Frontal cortex (tissue), 4 donors: ENCODE measurements around the gene ZDHHC11B. TPM values are rescaled to one million over a fixed set of nuclear protein-coding genes. Genes with fewer than 3 reads are reported as not detected.
"Not testable (repeated sequence)": the region's sequence is repeated elsewhere in the genome, so short reads cannot be mapped to it uniquely, and the experiment has no call there.

ENCODE experiments used
- DNase-seq, 2 donors: peaks; one replicate each; pipeline ENCODE4 v3.0.0; 2012; ENCODE audit warnings: low spot score in 2 of 2
- FAIRE-seq: peaks from 2 replicates; lab custom pipeline; 2012; peaks lifted over from hg19 to GRCh38; lab: Jason Lieb, UNC
- total RNA-seq: library from RNA; depleted of rRNA; stranded (reverse); fragments of >200 nt; gene quantifications from one replicate; pipeline ENCODE4 v1.2.3, GENCODE V29; 2014
- donor health status: control.
- donor health status: control.
- donor health status: control.

Gene ZDHHC11B
- 4.5 TPM for total RNA-seq

GRCh38 chr5:784428-785177, at the start of gene ZDHHC11B:
TSS of gene ZDHHC11B (minus strand) at chr5:784729. CDS start at chr5:766919, 17,810 bp downstream.
- not testable (repeated sequence) for FAIRE-seq
- DNase-seq: peak; percentile 80 to 84

GRCh38 chr5:834013-834412, 49.5 kb upstream of the ZDHHC11B start:
- not testable (repeated sequence) for DNase-seq, FAIRE-seq

GRCh38 chr5:828194-828593, 43.7 kb upstream of the ZDHHC11B start:
- not testable (repeated sequence) for FAIRE-seq, DNase-seq

GRCh38 chr5:825544-825943, 41.0 kb upstream of the ZDHHC11B start:
- not testable (repeated sequence) for DNase-seq, FAIRE-seq

- FAIRE-seq (no peak), DNase-seq (no peak)
Observed at GRCh38 chr5:821504-821903, 37.0 kb upstream of the ZDHHC11B start.

GRCh38 chr5:820245-820644, 35.7 kb upstream of the ZDHHC11B start:
- DNase-seq (no peak), FAIRE-seq (no peak)

- FAIRE-seq (no peak), DNase-seq (no peak)
Observed at GRCh38 chr5:819078-819477, 34.5 kb upstream of the ZDHHC11B start.

- DNase-seq: no peak
- no peak for FAIRE-seq
Observed at GRCh38 chr5:816176-816575, 31.6 kb upstream of the ZDHHC11B start.

GRCh38 chr5:815449-815848, 30.9 kb upstream of the ZDHHC11B start:
- no peak for FAIRE-seq
- DNase-seq: no peak

- DNase-seq, FAIRE-seq: not testable (repeated sequence)
Observed at GRCh38 chr5:813575-813974, 29.0 kb upstream of the ZDHHC11B start.

- DNase-seq, FAIRE-seq: not testable (repeated sequence)
Observed at GRCh38 chr5:811384-811783, 26.9 kb upstream of the ZDHHC11B start.

- not testable (repeated sequence) for FAIRE-seq, DNase-seq
Observed at GRCh38 chr5:807719-808514, 23.4 kb upstream of the ZDHHC11B start.

GRCh38 chr5:801472-801871, 16.9 kb upstream of the ZDHHC11B start:
- DNase-seq: no peak
- no peak for FAIRE-seq

GRCh38 chr5:801055-801454, 16.5 kb upstream of the ZDHHC11B start:
- not testable (repeated sequence) for FAIRE-seq

GRCh38 chr5:798505-799138, 14.1 kb upstream of the ZDHHC11B start:
- FAIRE-seq: not testable (repeated sequence)

More at GRCh38 chr5:801055-801454, 16.5 kb upstream of the ZDHHC11B start:
- DNase-seq: not testable (repeated sequence)

GRCh38 chr5:797986-798385, 13.5 kb upstream of the ZDHHC11B start:
- not testable (repeated sequence) for FAIRE-seq, DNase-seq

More at GRCh38 chr5:798505-799138, 14.1 kb upstream of the ZDHHC11B start:
- DNase-seq: not testable (repeated sequence)

- not testable (repeated sequence) for FAIRE-seq, DNase-seq
Observed at GRCh38 chr5:795873-796272, 11.3 kb upstream of the ZDHHC11B start.

- FAIRE-seq, DNase-seq: not testable (repeated sequence)
Observed at GRCh38 chr5:794948-795347, 10.4 kb upstream of the ZDHHC11B start.

GRCh38 chr5:788703-789102, 4.2 kb upstream of the ZDHHC11B start:
- not testable (repeated sequence) for FAIRE-seq, DNase-seq

GRCh38 chr5:787857-788233, 3.3 kb upstream of the ZDHHC11B start:
- not testable (repeated sequence) for DNase-seq, FAIRE-seq
